VCaP (cell line): Measurements from ENCODE around the gene VAMP2.

ENCODE experiments used
- H3K27ac ChIP-seq: fragments of 450-650 bp; 2 replicates; pipeline ENCODE4 v1.5.1; 2017
- CTCF ChIP-seq: fragments of 450-650 bp; conservative IDR thresholded peaks from 2 replicates; pipeline ENCODE4 v1.5.1; 2017; ENCODE audit warnings: mild to moderate bottlenecking, moderate library complexity

Gene VAMP2

GRCh38 chr17:8121681-8122421 lies 40.9 kb downstream of the VAMP2 start:
- H3K27ac ChIP-seq: peak overlapping the region; percentile 43; the same call in 1 of the 2 replicates

GRCh38 chr17:8121407-8121680 lies 41.4 kb downstream of the VAMP2 start:
- TF ChIP-seq CTCF: no peak

More at GRCh38 chr17:8121681-8122421, 40.9 kb downstream of the VAMP2 start:
- peak; percentile 48 for TF ChIP-seq CTCF

GRCh38 chr17:8120520-8121406 lies 42.0 kb downstream of the VAMP2 start:
- peak overlapping the region; percentile 43 for H3K27ac ChIP-seq
- peak; percentile 21; the same call in 1 of the 2 replicates for TF ChIP-seq CTCF

More at GRCh38 chr17:8121407-8121680, 41.4 kb downstream of the VAMP2 start:
- H3K27ac ChIP-seq: peak overlapping the region; percentile 43; the same call in 1 of the 2 replicates

- no peak for TF ChIP-seq CTCF
- peak overlapping the region; percentile 65 for H3K27ac ChIP-seq
These were observed 42.9 kb downstream of the VAMP2 start for GRCh38 chr17:8119581-8120519.

GRCh38 chr17:8118769-8119580 lies 43.8 kb downstream of the VAMP2 start:
- peak overlapping the region; percentile 65 for H3K27ac ChIP-seq
- peak; percentile 86 for TF ChIP-seq CTCF

- no peak for TF ChIP-seq CTCF
- H3K27ac ChIP-seq: peak within 1 kb of the TSS; percentile 65
These were observed 44.6 kb downstream of the VAMP2 start, which contains the start of gene ALOXE3 for GRCh38 chr17:8117980-8118768. ALOXE3 (minus strand) TSS chr17:8118514; CDS start chr17:8117990, 524 bp downstream.
